LNCaP clone FGC (cell line): ENCODE measurements around the gene CPA1.

Experiments used
- DNase-seq: peaks from one replicate; pipeline ENCODE4 v3.0.0-alpha.2; 2011; ENCODE audit warnings: low read depth
- H3K4me3 ChIP-seq: 2 replicates; pipeline ENCODE4 v1.5.1; 2011; ENCODE audit warnings: mild to moderate bottlenecking, low read depth, low read length, control low read depth
- TF ChIP-seq, protein P1 (sequence below): IDR thresholded peaks from 2 replicates; pipeline ENCODE4 v1.5.1; 2012; ENCODE audit warnings: mild to moderate bottlenecking; ENCODE audit not compliant: control insufficient read depth, insufficient read depth; ENCODE audit errors: extremely low read depth

The CPA1 gene

DNA sequence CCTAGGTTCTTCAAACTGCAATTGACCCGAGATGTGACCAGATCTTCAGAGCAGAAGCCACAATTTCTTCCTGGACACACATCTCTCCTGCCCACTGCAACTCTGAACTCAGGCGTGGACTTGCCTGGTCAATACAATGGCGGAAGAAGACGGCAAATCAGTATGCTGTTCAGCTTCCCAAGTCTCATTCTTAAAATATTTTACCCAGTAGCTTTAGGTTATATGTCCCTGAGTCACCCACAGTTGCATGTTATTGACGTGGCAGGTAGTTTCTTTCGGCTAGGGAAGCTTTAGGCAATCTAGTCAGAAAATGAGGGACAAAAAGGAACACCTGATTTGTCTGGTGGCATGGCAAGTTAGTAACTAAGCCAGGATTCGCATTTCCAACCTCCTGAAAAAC lies 38.0 kb downstream of the CPA1 start:
- TF ChIP-seq, protein P1, sequence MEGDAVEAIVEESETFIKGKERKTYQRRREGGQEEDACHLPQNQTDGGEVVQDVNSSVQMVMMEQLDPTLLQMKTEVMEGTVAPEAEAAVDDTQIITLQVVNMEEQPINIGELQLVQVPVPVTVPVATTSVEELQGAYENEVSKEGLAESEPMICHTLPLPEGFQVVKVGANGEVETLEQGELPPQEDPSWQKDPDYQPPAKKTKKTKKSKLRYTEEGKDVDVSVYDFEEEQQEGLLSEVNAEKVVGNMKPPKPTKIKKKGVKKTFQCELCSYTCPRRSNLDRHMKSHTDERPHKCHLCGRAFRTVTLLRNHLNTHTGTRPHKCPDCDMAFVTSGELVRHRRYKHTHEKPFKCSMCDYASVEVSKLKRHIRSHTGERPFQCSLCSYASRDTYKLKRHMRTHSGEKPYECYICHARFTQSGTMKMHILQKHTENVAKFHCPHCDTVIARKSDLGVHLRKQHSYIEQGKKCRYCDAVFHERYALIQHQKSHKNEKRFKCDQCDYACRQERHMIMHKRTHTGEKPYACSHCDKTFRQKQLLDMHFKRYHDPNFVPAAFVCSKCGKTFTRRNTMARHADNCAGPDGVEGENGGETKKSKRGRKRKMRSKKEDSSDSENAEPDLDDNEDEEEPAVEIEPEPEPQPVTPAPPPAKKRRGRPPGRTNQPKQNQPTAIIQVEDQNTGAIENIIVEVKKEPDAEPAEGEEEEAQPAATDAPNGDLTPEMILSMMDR, result no peak

DNA sequence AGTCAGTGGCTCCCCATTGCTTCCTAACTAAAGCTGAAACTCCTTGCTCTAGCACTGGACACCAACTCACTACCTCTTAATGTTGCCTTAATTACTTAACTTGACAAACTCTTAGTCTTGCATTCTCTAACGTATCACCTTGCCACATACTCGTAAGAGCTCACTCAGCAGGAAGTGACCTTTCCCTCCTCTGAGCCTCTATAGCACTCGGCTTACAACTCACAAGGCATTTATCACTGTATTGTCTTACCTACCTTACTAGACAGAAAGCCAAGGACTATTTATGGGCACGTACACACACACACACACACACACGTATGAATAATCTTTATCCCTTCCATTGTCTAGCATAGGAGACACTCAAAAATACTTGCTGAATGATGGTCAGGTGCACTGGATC lies 39.4 kb downstream of the CPA1 start:
- DNase-seq, result no peak
- TF ChIP-seq, protein P1, result no peak
- H3K4me3 ChIP-seq, result no peak overlapping the region

More for the DNA sequence above, 38.0 kb downstream of the CPA1 start:
- no peak overlapping the region for H3K4me3 ChIP-seq
- no peak for DNase-seq

DNA sequence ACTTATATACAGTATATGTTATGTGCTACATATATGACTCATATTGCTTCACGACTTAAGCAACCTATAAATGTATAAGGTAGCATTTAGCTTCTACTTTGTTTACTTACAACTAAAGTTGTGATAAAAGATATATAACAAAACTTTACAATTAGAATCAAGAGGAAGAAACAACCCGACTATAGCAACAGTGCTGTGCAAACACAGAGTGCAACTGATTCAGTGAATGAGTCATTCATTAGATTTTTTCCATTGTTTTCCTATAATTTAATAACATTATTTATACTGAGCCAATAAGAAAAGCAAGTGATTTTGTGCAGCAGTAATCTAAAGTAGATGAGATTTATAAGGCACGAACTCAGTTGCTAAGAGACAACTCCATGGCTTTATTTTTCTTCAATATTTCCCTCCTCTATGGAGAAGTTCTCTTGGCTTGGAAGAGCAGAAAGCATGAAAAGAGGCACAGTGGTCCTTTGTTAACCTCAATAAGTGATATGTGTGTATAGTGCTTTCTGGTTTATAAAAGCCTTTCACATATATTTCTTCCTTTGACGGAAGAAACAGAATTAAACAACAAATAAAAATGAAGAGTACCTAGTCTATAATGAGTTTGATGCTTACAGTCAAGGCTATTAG lies 40.8 kb downstream of the CPA1 start:
- DNase-seq, result no peak
- H3K4me3 ChIP-seq, result no peak overlapping the region

DNA sequence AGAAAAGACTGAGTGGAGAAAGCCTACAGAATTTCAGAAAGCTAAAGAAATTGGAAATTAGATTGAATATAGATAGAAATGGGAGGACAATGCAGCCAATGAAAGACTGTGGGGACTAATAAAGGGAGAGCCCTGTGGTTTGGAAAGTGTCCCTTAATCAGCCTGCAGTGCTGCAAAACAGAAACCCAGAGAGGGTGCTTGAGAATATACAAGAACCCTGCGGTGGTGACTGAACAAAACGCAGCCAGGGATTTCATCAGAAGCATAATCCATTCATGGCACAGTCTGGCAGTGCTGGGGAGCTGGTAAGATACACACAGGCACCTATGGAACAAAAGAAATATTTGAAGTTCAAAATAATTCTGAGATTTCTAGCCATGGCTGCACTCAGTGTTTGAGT lies 41.4 kb downstream of the CPA1 start:
- DNase-seq, result no peak
- no peak overlapping the region for H3K4me3 ChIP-seq
- TF ChIP-seq, protein P1, result no peak

More for the DNA sequence above, 40.8 kb downstream of the CPA1 start:
- TF ChIP-seq, protein P1, result no peak

DNA sequence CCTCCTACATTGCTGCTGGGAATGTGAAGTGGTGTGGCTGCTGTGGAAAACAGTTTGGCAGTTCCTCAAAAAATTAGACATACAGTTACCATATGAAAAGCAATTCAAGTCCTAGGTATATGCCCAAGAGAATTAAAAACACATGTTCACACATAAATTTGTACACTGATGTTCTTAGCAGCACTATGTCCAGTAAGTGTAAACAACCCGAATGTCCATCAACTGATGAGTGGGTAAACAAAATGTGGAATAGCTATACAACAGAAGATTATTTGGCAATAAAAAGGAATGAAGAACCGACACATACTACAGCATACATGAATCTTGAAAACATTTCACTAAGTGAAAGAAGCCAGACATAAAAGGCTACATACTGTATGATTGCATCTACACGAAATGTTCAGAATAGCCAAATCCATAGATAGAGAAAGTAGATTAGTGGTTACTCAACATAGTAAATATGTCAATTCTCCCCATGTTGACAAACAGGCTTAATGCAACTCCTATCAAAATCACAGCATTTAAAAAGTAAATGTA lies 43.3 kb downstream of the CPA1 start:
- DNase-seq, result no peak
- TF ChIP-seq, protein P1, result no peak
- no peak overlapping the region for H3K4me3 ChIP-seq

DNA sequence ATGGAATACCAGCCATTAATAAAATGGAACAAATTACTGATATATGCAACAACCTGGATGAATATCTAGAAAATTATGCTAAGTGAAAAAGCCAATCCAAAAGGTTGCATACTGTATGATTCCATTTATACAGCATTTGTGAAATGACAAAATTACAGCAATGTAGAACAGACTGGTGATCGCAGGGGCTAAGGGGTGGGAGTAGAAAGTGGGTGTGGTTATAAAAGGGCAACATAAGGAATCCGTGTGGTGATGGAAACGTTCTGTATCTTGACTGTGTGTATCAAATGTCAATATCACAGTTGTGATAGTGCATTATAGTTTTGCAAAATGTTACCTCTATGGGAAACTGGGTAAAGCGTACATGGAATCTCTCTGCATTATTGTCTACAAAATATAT lies 45.5 kb downstream of the CPA1 start:
- TF ChIP-seq, protein P1, result no peak
- no peak overlapping the region for H3K4me3 ChIP-seq
- no peak for DNase-seq

DNA sequence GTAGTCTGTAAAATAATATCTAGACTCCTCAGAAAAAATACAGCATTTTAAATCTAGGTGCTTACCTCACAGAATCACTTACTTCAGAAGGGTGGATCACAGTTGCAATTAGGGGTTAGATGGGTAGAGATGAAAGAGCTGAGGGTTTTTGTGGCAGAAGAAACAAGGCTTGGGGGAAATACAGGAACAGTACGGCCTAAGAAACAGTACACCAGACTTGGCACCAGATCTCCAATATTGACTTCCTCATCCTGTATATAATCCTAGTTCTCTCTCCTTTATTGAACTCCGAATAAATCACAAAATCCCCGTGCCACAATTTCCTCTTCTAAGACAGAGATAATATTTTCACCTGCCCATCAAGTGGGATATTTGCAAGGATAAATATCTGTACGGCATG lies 46.3 kb downstream of the CPA1 start:
- no peak overlapping the region for H3K4me3 ChIP-seq
- DNase-seq, result no peak
- TF ChIP-seq, protein P1, result no peak
